GM19193 (cell line): ENCODE results near the gene UGGT2.

Experiments
- POLR2A ChIP-seq: IDR thresholded peaks from 4 replicates; pipeline ENCODE4 v1.6.1; 2011; ENCODE audit not compliant: insufficient read depth, insufficient read length; ENCODE audit errors: extremely low read depth

Gene UGGT2

DNA sequence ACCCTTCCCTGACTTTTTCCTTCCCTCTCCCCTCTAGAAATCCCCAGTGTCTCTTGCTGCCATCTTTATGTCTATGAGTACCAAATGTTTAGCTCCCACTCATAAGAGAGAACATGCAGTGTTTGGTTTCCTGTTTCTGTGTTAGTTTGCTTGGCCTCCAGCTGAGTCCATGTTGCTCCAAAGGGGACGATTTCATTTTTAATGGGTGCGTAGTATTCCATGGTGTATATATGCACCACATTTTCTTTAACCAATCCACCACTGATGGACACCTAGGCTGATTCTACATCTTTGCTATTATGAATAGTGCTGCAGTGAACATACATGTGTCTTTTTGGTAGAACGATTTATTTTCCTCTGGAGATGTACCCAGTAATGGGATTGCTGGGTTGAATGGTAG, 123.8 kb downstream of the UGGT2 start:
- TF ChIP-seq POLR2A = no peak

DNA sequence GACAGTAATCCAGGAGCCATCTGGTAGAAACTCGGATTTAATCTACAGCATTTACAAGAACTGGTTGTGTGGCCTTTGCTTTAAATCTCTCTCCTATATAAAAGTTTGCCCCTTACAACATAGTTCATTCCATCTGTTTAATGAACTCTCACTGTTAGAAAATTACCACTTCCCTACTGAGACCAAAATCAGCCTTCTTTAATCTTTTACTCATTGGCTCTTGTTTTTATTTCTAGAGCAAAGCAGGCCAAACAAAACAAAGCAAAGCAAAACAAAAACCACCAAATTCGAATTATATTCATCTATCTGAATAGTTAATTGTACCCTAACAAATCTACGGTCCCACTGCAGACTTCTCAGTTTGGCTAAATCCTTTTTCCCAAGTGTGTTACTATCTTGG, 127.0 kb downstream of the UGGT2 start:
- TF ChIP-seq POLR2A = no peak

GRCh38 chr13:95924389-95924994, 128.7 kb downstream of the UGGT2 start:
- no peak for TF ChIP-seq POLR2A

GRCh38 chr13:95921485-95921884, 131.7 kb downstream of the UGGT2 start:
- TF ChIP-seq POLR2A = no peak

- TF ChIP-seq POLR2A = no peak
These were observed 132.7 kb downstream of the UGGT2 start for GRCh38 chr13:95920485-95920884.

DNA sequence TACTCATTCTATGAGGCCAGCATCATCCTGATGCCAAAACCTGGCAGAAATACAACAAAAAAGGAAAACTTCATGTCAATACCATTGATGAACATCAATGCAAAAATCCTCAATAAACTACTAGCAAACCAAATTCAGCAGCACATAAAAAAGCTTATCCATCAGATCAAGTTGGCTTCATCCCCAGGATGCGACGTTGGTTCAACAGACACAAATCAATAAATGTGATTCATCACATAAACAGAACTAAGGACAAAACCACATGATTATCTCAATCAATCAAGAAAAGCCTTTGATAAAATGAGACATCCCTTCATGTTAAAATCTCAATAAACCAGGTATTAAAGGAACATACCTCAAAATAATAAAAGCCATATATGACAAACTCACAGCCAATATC, 134.3 kb downstream of the UGGT2 start:
- TF ChIP-seq POLR2A = no peak

DNA sequence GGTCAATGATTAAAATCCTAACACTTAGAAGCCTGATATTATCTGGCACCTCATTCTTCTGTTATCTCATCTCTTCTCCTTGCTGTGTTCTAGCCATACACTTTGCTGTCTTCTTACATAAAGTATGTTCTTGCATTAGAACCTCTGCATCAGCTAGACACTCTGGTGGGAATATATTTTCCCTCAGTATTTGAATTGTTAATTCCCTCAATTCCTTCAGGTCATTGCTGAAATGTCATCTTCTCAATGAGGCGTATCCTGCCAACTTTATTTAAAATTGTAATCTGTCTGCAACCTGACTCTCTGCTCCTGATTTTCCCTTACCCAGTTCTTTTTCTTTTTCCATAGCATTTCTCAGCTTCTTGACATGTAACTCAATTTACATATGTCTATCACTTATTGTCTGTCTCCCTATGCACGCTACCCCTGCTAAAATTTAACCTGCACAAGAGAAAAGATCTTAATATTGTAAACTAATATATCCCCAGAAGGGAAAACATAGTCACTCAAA, 138.2 kb downstream of the UGGT2 start:
- no peak for TF ChIP-seq POLR2A

GRCh38 chr13:95906999-95907398, 146.2 kb downstream of the UGGT2 start:
- TF ChIP-seq POLR2A = no peak

DNA sequence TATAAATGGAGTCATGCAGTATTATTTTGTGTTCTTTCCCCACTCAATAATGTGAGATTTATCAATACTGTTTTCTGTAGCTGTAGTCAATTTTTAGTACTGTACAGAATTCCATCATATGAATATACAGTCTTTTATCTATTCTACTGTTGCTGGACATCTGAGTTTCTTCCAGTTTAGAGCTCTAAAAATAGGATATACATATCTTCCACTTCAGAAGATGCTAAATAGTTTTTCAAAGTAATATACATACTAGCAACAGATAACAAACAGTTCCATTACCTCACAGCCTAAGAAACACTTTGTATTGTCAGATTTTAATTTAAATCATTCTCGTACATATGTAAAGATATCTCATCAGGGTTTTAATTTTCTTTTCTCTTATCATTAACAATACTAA, 149.6 kb downstream of the UGGT2 start:
- TF ChIP-seq POLR2A = no peak

DNA sequence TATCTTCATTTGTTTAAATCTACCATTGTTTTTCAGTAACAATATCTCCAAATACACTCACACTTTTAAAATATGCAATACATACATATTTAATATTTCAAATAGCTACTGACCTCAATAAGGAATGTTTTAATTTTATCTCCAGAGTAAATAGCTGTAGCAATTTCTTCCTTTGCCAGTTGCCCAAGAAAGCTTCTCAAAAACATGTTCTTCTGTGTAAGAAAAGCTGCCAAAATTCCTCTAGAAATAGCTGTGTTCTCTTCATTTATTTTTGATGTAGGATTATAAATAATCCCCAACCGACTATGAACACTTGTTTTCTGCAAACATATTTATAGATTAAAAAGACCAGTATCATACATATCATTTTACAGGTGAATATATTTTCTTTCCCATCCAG, 150.5 kb downstream of the UGGT2 start:
- TF ChIP-seq POLR2A = no peak

GRCh38 chr13:95898256-95898655, 154.9 kb downstream of the UGGT2 start:
- no peak for TF ChIP-seq POLR2A

- no peak for TF ChIP-seq POLR2A
These were observed 156.9 kb downstream of the UGGT2 start for GRCh38 chr13:95896301-95896700.

GRCh38 chr13:95893861-95894260, 159.3 kb downstream of the UGGT2 start:
- TF ChIP-seq POLR2A = no peak

- no peak for TF ChIP-seq POLR2A
These were observed 171.1 kb downstream of the UGGT2 start for GRCh38 chr13:95882121-95882520.

GRCh38 chr13:95880331-95880730, 172.9 kb downstream of the UGGT2 start:
- TF ChIP-seq POLR2A = no peak

GRCh38 chr13:95874286-95874685, 178.9 kb downstream of the UGGT2 start:
- no peak for TF ChIP-seq POLR2A

GRCh38 chr13:95870421-95870820, 182.8 kb downstream of the UGGT2 start:
- no peak for TF ChIP-seq POLR2A
